ENCODE results near the gene TRIM67. TPM values are rescaled to one million over a fixed set of nuclear protein-coding genes. Genes with fewer than 3 reads are reported as not detected.

The TRIM67 gene
- total and polyA plus RNA-seq, 3 donors from 2014 or later, result 0.19 to 0.26 (median 0.24) TPM

- peaks cover 10% of the 10 kb centered on the region for H3K4me1 ChIP-seq
- DNase-seq, result peak; percentile 25
- no peaks in the 10 kb centered on the region for H3K9me3 ChIP-seq
- H3K4me3 ChIP-seq, result peak overlapping the region; percentile 15 to 36
- whole genome bisulfite sequencing, 2 donors, result 3% methylated on average over 55 of the region's 71 CpGs; no CpG with 5 or more reads in 1 of the 2 donors
- no peaks in the 10 kb centered on the region for H3K27me3 ChIP-seq
- TF ChIP-seq CTCF (IDR thresholded peaks at IDR 0.05) (no peak), POLR2A (IDR thresholded peaks at IDR 0.05) (no peak)
- intact Hi-C loops (cut with DNase I; ENCODE audit: low total_unique reads), result no loop called here
- no peaks in the 10 kb centered on the region for H3K36me3 ChIP-seq (ENCODE audit: low read depth, missing control alignments)
- no peak overlapping the region for H3K27ac ChIP-seq
These were observed 575 bp downstream of the TRIM67 start for GRCh38 chr1:231162297-231162969.

- Histone ChIP-seq H3K27ac (no peak overlapping the region), H3K4me3 (peak overlapping the region in 1 of 2 donors; percentile 36), H3K9me3 (no peaks in the 10 kb centered on the region), H3K4me1 (peaks cover 10% of the 10 kb centered on the region), H3K27me3 (no peaks in the 10 kb centered on the region), H3K36me3 (ENCODE audit: low read depth, missing control alignments) (no peaks in the 10 kb centered on the region)
- DNase-seq, result no peak
- TF ChIP-seq POLR2A (IDR thresholded peaks at IDR 0.05), result no peak
- no peak for TF ChIP-seq CTCF (IDR thresholded peaks at IDR 0.05)
- 5% methylated on average over 74 of the region's 97 CpGs; no CpG with 5 or more reads in 1 of the 2 donors for WGBS, 2 donors
- intact Hi-C loops (cut with DNase I; ENCODE audit: low total_unique reads), result no loop called here
These were observed 1.3 kb downstream of the TRIM67 start for GRCh38 chr1:231162970-231163829.

- WGBS, 2 donors, result 18 to 21% methylated on average over 17 to 21 of the region's 23 CpGs
- H3K4me1 ChIP-seq, result peaks cover 10% of the 10 kb centered on the region
- no peaks in the 10 kb centered on the region for H3K27me3 ChIP-seq
- intact Hi-C loops (cut with DNase I; ENCODE audit: low total_unique reads), result no loop called here
- no peaks in the 10 kb centered on the region for H3K9me3 ChIP-seq
- H3K4me3 ChIP-seq, result no peak overlapping the region
- no peak overlapping the region for H3K27ac ChIP-seq
- H3K36me3 ChIP-seq (ENCODE audit: low read depth, missing control alignments), result no peaks in the 10 kb centered on the region
- DNase-seq, result no peak
- TF ChIP-seq CTCF (IDR thresholded peaks at IDR 0.05) (no peak), POLR2A (IDR thresholded peaks at IDR 0.05) (no peak)
These were observed 2.1 kb downstream of the TRIM67 start for GRCh38 chr1:231163830-231164427.

GRCh38 chr1:231165371-231165770 lies 3.5 kb downstream of the TRIM67 start:
- intact Hi-C loops (cut with DNase I; ENCODE audit: low total_unique reads), result no loop called here
- Histone ChIP-seq H3K36me3 (ENCODE audit: low read depth, missing control alignments) (no peaks in the 10 kb centered on the region), H3K4me3 (no peak overlapping the region), H3K4me1 (peaks cover 10% of the 10 kb centered on the region), H3K9me3 (no peaks in the 10 kb centered on the region), H3K27ac (no peak overlapping the region), H3K27me3 (no peaks in the 10 kb centered on the region)
- 89 to 97% methylated on average over 1 of the region's 1 CpG for WGBS, 2 donors
- DNase-seq, result no peak
- TF ChIP-seq CTCF (IDR thresholded peaks at IDR 0.05), result no peak
- no peak for TF ChIP-seq POLR2A (IDR thresholded peaks at IDR 0.05)
